Parathyroid adenoma (tissue), 2 donors: ENCODE data around the gene ANAPC2.

ENCODE experiments used
- H2AFZ ChIP-seq: fragments of 300-600 bp; sonication (generic); one replicate; pipeline ENCODE4 v1.7.0; 2017; ENCODE audit warnings: antibody characterized with exemption, mild to moderate bottlenecking
- H3K27ac ChIP-seq: fragments of 300-600 bp; sonication (generic); one replicate; pipeline ENCODE4 v1.7.0; 2017
- H3K27me3 ChIP-seq: fragments of 300-600 bp; sonication (generic); one replicate; pipeline ENCODE4 v1.7.0; 2017; ENCODE audit warnings: low read length; ENCODE audit not compliant: control insufficient read depth, insufficient read depth
- H3K36me3 ChIP-seq: fragments of 300-600 bp; sonication (generic); one replicate; pipeline ENCODE4 v1.7.0; 2017; ENCODE audit warnings: low read length; ENCODE audit not compliant: control insufficient read depth, insufficient read depth
- H3K4me1 ChIP-seq: fragments of 300-600 bp; sonication (generic); one replicate; pipeline ENCODE4 v1.7.0; 2017; ENCODE audit warnings: control low read depth
- H3K4me2 ChIP-seq: fragments of 300-600 bp; sonication (generic); one replicate; pipeline ENCODE4 v1.7.0; 2017; ENCODE audit warnings: low read length
- H3K4me3 ChIP-seq: fragments of 300-600 bp; sonication (generic); one replicate; pipeline ENCODE4 v1.7.0; 2017; ENCODE audit warnings: low read depth, low read length
- H3K79me2 ChIP-seq: fragments of 300-600 bp; sonication (generic); one replicate; pipeline ENCODE4 v1.7.0; 2017; ENCODE audit warnings: control low read depth
- H3K9ac ChIP-seq: fragments of 300-600 bp; sonication (generic); one replicate; pipeline ENCODE4 v1.7.0; 2017; ENCODE audit warnings: mild to moderate bottlenecking
- H3K9me3 ChIP-seq: fragments of 300-600 bp; sonication (generic); one replicate; pipeline ENCODE4 v1.7.0; 2017; ENCODE audit warnings: low read length; ENCODE audit not compliant: control insufficient read depth
- CTCF ChIP-seq: fragments of 300-600 bp; sonication (generic); IDR thresholded peaks from one replicate; pipeline ENCODE4 v1.7.0; 2017; ENCODE audit warnings: antibody characterized with exemption, mild to moderate bottlenecking
- donor health status: primary hyperparathyroidism.

ANAPC2 gene

GRCh38 chr9:137235424-137236237 lies 47.3 kb upstream of the ANAPC2 start:
- no peak overlapping the region for H3K9ac ChIP-seq
- H3K79me2 ChIP-seq, result no peaks in the 10 kb centered on the region
- H3K9me3 ChIP-seq, result no peaks in the 10 kb centered on the region
- no peak for TF ChIP-seq CTCF
- H3K27me3 ChIP-seq, result no peaks in the 10 kb centered on the region
- no peak overlapping the region for H3K27ac ChIP-seq
- H3K4me2 ChIP-seq, result peak overlapping the region; percentile 45
- H3K36me3 ChIP-seq, result no peaks in the 10 kb centered on the region
- H3K4me1 ChIP-seq, result peaks cover 14% of the 10 kb centered on the region
- peak overlapping the region; percentile 78 for H2AFZ ChIP-seq
- no peak overlapping the region for H3K4me3 ChIP-seq

- Histone ChIP-seq H3K27me3 (no peaks in the 10 kb centered on the region), H3K9me3 (no peaks in the 10 kb centered on the region), H3K4me2 (no peak overlapping the region), H3K27ac (no peak overlapping the region), H3K36me3 (no peaks in the 10 kb centered on the region), H3K79me2 (no peaks in the 10 kb centered on the region), H3K4me1 (peaks cover 14% of the 10 kb centered on the region), H2AFZ (no peak overlapping the region), H3K9ac (no peak overlapping the region), H3K4me3 (no peak overlapping the region)
- no peak for TF ChIP-seq CTCF
Measured at GRCh38 chr9:137234758-137235423, 46.5 kb upstream of the ANAPC2 start.

- Histone ChIP-seq H3K9me3 (no peaks in the 10 kb centered on the region), H3K4me3 (no peak overlapping the region), H3K9ac (no peak overlapping the region), H3K27ac (no peak overlapping the region), H3K36me3 (no peaks in the 10 kb centered on the region), H2AFZ (no peak overlapping the region), H3K4me1 (peaks cover 14% of the 10 kb centered on the region), H3K4me2 (no peak overlapping the region), H3K79me2 (no peaks in the 10 kb centered on the region), H3K27me3 (no peaks in the 10 kb centered on the region)
- TF ChIP-seq CTCF, result no peak
Measured at GRCh38 chr9:137234055-137234697, 45.8 kb upstream of the ANAPC2 start.

GRCh38 chr9:137233143-137233980 lies 45.0 kb upstream of the ANAPC2 start:
- H3K36me3 ChIP-seq, result no peaks in the 10 kb centered on the region
- no peak overlapping the region for H3K4me3 ChIP-seq
- H3K9me3 ChIP-seq, result no peaks in the 10 kb centered on the region
- no peak overlapping the region for H2AFZ ChIP-seq
- no peaks in the 10 kb centered on the region for H3K27me3 ChIP-seq
- peaks cover 14% of the 10 kb centered on the region for H3K4me1 ChIP-seq
- no peak overlapping the region for H3K4me2 ChIP-seq
- H3K27ac ChIP-seq, result no peak overlapping the region
- no peaks in the 10 kb centered on the region for H3K79me2 ChIP-seq
- no peak for TF ChIP-seq CTCF
- H3K9ac ChIP-seq, result no peak overlapping the region
